Neutrophil (primary cell): ENCODE data around the gene ATF3.

Experiments used
- H3K27ac ChIP-seq: fragments of 200-600 bp; sonication (generic); 2 replicates; pipeline ENCODE4 v1.5.1; 2016; ENCODE audit warnings: mild to moderate bottlenecking, moderate library complexity
- H3K27me3 ChIP-seq: fragments of 200-600 bp; sonication (generic); 2 replicates; pipeline ENCODE4 v1.6.0; 2016; ENCODE audit warnings: mild to moderate bottlenecking
- H3K36me3 ChIP-seq: fragments of 200-600 bp; sonication (generic); 2 replicates; pipeline ENCODE4 v1.5.1; 2017
- H3K4me1 ChIP-seq, 2 experiments: fragments of 200-600 bp in 1 of 2; sonication (generic) in 1 of 2; 1 replicate in 1 of 2; 2 replicates in 1 of 2; pipeline versions ENCODE4 v1.5.1 to v1.6.1; 2013 to 2016; ENCODE audit warnings: low read depth in 1 of 2, low read length in 1 of 2, mild to moderate bottlenecking in 1 of 2, moderate library complexity in 1 of 2; ENCODE audit not compliant: control insufficient read depth in 1 of 2, insufficient read depth in 1 of 2
- H3K4me3 ChIP-seq, 2 experiments: fragments of 200-600 bp in 1 of 2; sonication (generic) in 1 of 2; 1 replicate in 1 of 2; 2 replicates in 1 of 2; pipeline ENCODE4 v1.5.1; 2013 to 2016; ENCODE audit warnings: low read depth in 1 of 2, low read length in 1 of 2, mild to moderate bottlenecking in 1 of 2, moderate library complexity in 1 of 2
- H3K9me3 ChIP-seq: fragments of 200-600 bp; sonication (generic); 2 replicates; pipeline ENCODE4 v1.5.1; 2016
- TF ChIP-seq, protein P1 (sequence below): fragments of 200-600 bp; sonication (generic); IDR thresholded peaks from 2 replicates; pipeline ENCODE4 v1.5.1; 2016; ENCODE audit warnings: antibody characterized with exemption

Gene ATF3

GRCh38 chr1:212628046-212628445, 19.5 kb downstream of the ATF3 start:
- Histone ChIP-seq H3K27me3 (peaks cover 15% of the 10 kb centered on the region), H3K9me3 (no peaks in the 10 kb centered on the region), H3K27ac (no peak overlapping the region), H3K36me3 (no peaks in the 10 kb centered on the region), H3K4me1 (peaks cover 3 to 6% of the 10 kb centered on the region in 2 experiments), H3K4me3 (no peak overlapping the region)
- TF ChIP-seq, protein P1, sequence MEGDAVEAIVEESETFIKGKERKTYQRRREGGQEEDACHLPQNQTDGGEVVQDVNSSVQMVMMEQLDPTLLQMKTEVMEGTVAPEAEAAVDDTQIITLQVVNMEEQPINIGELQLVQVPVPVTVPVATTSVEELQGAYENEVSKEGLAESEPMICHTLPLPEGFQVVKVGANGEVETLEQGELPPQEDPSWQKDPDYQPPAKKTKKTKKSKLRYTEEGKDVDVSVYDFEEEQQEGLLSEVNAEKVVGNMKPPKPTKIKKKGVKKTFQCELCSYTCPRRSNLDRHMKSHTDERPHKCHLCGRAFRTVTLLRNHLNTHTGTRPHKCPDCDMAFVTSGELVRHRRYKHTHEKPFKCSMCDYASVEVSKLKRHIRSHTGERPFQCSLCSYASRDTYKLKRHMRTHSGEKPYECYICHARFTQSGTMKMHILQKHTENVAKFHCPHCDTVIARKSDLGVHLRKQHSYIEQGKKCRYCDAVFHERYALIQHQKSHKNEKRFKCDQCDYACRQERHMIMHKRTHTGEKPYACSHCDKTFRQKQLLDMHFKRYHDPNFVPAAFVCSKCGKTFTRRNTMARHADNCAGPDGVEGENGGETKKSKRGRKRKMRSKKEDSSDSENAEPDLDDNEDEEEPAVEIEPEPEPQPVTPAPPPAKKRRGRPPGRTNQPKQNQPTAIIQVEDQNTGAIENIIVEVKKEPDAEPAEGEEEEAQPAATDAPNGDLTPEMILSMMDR: no peak

GRCh38 chr1:212628813-212629415, 20.4 kb downstream of the ATF3 start:
- Histone ChIP-seq H3K27ac (no peak overlapping the region), H3K4me1 (peaks cover 3 to 6% of the 10 kb centered on the region in 2 experiments), H3K9me3 (no peaks in the 10 kb centered on the region), H3K4me3 (no peak overlapping the region), H3K36me3 (no peaks in the 10 kb centered on the region), H3K27me3 (peaks cover 15% of the 10 kb centered on the region)
- TF ChIP-seq, protein P1: no peak

DNA sequence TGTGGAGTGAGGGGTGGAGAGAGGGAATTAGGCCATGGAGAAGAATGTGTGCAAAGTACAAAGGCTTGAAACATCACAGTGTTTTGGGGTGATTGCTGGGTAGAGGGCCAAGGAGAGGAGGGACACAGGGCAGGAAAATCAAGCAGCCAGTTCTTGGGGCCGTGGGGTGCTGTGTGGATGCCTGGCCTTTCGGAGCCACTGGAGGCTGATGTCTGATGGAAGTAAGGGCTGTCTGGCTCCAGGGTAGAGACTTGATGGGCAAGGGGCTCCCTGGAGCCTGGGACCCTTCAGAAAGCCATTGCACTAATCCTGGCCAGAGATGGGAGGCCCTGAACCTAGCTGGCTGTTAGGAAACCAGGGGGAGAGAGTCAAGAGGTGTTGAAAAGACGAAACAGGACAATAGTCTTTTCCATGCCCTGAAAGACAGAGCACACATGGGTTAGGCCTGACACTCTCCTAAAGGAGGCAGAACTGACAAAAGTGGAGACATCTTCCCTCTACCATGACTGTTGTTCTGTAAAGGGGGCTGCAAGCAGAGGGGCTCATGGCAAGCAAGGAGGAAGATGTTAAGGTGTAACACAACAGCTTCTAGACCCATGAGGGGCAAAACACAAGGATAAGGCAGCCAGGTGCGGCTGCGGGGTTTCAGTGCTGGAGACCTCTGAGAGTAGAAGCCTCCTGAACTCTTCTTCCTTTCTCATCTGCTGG, 21.0 kb downstream of the ATF3 start:
- Histone ChIP-seq H3K9me3 (no peaks in the 10 kb centered on the region), H3K36me3 (no peaks in the 10 kb centered on the region), H3K4me1 (peaks cover 4 to 7% of the 10 kb centered on the region in 2 experiments), H3K4me3 (no peak overlapping the region), H3K27me3 (peaks cover 15% of the 10 kb centered on the region), H3K27ac (no peak overlapping the region)
- TF ChIP-seq, protein P1: no peak

GRCh38 chr1:212630158-212630900, 21.8 kb downstream of the ATF3 start:
- Histone ChIP-seq H3K27me3 (peaks cover 15% of the 10 kb centered on the region), H3K36me3 (no peaks in the 10 kb centered on the region), H3K9me3 (no peaks in the 10 kb centered on the region), H3K4me3 (no peak overlapping the region), H3K27ac (no peak overlapping the region), H3K4me1 (peaks cover 11 to 14% of the 10 kb centered on the region in 2 experiments)
- TF ChIP-seq, protein P1: peak; percentile 87

- H3K9me3 ChIP-seq: no peaks in the 10 kb centered on the region
- peaks cover 33 to 36% of the 10 kb centered on the region in 2 experiments for H3K4me1 ChIP-seq
- peaks cover 3% of the 10 kb centered on the region for H3K27me3 ChIP-seq
- no peaks in the 10 kb centered on the region for H3K36me3 ChIP-seq
- no peak overlapping the region for H3K27ac ChIP-seq
- no peak overlapping the region for H3K4me3 ChIP-seq
- TF ChIP-seq, protein P1: no peak
These were observed 24.6 kb downstream of the ATF3 start for GRCh38 chr1:212633161-212633560.
